Kasumi-1 (cell line): Measurements from ENCODE around the gene ARL16.

Experiments
- DNase-seq, 2 experiments: peaks; one replicate each; lab custom pipeline; 2025; lab: John Stamatoyannopoulos, UW

Gene ARL16, protein sequence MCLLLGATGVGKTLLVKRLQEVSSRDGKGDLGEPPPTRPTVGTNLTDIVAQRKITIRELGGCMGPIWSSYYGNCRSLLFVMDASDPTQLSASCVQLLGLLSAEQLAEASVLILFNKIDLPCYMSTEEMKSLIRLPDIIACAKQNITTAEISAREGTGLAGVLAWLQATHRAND

GRCh38 chr17:81683584-81684441 lies at the start of gene ARL16, which contains the start of gene HGS:
ARL16 (minus strand) TSS chr17:81683797; CDS start chr17:81683753, 44 bp downstream.
HGS (plus strand) TSS chr17:81684011; CDS start chr17:81684067, 56 bp downstream.
- DNase-seq, result peak; percentile 99

DNA sequence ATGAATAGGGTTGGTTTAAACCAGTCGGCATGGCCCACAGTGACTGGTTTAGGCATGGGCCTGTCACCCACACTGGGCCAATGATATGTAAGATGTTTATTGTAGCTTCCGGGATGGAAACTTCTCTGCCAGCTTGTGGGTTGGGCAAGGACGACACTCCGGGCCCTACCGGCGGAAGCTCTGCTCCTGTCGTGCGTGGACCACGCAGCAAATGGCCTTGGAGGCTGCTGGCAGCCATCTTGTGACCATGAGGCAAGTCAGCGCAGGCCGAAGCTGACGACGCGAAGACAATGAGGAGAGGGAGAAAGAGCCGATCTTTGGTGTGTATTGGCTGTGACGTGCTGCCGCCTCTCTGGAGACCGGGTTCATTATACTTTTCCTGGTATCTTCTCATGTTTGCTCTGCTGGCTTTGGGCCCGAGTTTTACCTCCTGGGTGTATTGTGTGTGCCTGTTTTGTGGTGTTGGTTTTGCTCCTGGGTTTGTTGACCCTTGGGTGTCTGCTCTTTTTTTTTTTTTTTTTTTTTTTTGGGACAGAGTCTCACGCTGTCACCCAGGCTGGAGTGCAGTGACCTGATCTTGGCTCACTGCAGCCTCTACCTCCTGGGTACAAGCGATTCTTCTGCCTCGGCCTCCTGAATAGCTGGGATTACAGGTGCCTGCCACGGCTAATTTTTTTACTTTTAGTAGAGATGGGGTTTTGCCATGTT lies 43.9 kb upstream of the ARL16 start:
- no peak for DNase-seq

- DNase-seq, result no peak
Measured at GRCh38 chr17:81726004-81726403, 42.4 kb upstream of the ARL16 start.

DNA sequence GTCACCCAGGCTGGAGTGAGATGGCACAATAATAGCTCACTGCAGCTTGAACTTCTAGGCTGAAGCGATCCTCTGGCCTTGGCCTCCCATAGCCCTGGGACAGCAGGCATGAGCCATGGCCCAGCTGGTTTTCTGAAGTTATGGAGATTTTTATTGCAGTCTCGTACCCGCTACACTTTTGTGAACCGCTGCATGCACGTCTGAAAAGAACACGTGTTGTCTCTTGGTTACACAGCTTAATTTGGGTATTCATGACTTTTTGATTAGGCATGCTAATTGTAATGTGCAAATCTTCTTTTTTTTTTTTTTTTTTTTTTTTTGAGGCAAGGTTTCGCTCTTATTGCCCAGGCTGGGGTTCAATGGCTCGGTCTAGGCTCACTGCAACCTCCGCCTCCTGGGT lies 41.8 kb upstream of the ARL16 start:
- no peak for DNase-seq

- DNase-seq, result peak in 1 of 2 experiments; percentile 17
Measured at GRCh38 chr17:81723651-81724209, 40.1 kb upstream of the ARL16 start.

GRCh38 chr17:81722184-81723120 lies 38.9 kb upstream of the ARL16 start:
- DNase-seq, result no peak

DNA sequence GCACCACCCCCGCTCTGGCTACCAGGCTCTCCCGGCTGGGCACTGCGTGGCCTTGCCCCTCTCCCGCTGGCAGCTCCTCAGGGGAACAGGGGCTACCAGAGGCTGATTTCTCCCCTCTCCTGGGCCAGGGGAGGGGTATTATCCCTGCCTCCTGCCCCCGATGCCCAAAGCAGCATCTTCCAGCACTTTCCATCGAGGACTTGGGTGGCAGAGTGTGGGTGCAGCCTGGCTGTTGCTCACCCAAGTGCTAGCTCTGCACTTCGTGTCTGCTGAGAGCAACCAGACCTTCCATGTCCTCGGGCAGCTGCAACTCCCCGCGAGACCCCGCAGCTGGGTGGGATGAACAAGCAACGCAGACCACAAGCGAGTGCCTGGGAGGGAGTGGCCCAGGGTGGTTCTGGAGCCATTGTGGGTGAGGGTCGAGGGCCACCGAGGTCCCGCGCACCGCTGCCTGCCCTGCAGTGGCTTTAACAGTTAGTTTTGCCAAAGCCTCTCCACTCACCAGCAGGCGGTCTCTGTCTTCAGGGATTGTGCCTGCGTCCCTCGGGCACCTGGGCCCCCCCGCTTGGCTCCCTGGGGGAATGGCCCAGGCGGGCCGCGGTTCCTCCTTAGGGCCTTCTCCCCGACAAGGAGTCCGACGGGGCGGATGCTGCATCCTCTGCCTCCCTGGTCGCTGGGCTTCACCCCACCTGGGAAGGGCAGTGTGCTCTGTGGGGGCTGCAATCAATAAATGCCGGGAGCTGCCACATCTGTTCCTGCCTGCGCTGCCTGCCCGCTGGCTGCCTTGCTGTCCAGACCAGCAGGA lies 36.9 kb upstream of the ARL16 start:
- DNase-seq, result no peak

GRCh38 chr17:81719410-81720266 lies 36.0 kb upstream of the ARL16 start:
- DNase-seq, result no peak

DNA sequence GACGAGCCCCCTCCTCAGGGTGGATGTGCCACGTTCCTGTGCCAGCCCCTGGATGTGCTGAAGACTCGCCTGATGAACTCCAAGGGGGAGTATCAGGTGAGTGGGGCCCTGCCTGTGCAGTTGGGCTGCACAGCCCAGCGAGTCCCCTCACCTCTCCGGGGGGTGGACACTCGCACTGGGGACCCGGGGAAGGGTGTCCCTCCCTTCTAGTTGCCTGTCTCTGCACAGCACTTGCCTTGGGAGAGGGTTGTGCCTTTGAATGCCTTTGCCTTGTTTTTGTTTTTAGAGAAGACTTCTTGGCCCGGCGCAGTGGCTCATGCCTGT lies 34.1 kb upstream of the ARL16 start:
- no peak for DNase-seq

DNA sequence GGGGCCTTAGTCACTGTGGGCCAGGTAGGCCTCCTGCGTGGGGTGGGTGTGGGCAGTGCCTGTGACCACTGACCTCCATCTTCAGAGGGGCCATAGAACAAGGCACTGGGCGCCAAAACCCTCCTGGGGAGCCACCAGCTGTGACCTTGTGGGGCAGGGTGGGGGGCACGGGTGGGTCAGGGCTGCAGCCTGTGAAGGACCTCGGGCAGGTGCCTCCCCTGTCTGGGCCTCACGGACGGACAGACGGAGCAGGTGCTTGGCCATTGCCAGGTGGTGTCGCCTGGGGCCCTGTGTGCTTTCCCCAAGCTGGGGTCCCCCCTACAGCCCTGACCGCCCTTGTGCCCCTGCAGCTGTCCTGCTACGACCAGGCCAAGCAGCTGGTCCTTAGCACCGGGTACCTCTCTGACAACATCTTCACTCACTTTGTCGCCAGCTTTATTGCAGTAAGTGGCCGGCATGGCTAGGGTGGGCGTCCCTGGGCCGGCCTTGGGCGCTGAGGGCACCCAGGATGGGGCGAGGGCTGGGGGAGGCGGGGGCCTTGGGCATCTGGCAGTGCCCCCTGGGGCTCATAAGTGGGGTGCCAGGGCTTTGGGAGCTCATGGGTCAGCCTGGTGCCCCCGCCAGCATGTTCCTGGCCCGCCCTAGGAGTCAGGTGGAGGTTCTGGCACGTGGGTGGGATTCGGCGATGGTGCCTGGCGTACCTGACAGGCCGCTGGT lies 33.6 kb upstream of the ARL16 start:
- no peak for DNase-seq

DNA sequence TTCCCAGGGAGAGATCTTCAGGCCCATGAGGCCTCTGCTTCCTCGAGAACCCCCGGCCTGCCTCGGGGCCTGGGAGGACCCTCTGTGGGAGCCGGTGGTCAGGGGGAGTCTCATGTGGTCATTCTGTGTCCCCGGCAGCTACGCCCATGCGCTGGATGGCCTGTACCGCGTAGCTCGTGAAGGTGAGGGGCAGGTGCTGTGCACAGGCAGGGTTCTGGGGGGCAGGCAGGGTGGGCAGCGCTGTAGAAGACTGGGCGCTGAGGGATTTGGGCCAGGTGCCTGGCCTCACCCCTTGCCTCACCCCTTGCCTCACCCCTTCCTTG lies 33.0 kb upstream of the ARL16 start:
- DNase-seq, result no peak

DNA sequence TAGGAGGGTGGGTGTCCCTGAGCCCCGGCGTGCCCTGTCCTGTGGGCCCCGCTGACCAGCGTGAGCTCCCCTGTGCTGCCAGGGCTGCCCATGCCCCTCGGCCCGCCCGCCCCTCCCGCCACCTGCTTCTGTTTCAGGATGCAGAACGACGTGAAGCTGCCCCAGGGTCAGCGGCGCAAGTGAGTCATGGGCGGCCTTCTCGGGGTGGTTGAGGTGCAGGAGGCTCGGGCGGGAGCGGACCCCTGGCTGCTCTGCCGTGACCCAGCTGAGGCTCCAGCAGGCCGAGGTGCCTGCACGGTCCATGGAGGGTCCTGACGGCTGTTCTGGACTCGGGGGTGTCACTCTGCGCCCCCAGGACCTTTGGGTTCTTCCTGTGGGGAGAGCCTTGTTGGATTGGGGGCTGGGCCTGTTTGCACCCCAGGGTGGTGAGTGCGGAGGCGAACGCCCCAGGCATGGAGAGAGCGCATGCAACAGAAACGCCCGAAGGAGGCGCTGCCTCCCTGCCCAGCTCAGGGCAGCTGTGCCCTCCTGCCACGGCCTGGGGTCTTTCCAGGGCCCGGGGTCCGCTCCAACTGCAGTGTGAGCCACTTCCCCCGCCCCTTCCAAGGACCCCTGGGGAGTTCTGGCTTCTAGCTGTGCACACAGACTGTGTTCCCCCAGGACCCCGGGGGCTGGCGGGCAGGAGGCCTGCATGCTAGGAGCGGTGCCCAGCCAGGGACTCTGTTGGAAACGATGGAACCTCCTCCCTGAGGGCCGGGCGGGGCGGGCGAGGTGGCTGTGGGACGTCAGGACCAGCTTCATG lies 32.5 kb upstream of the ARL16 start:
- DNase-seq, result no peak

- DNase-seq, result no peak
Measured at GRCh38 chr17:81715107-81715871, 31.7 kb upstream of the ARL16 start.

DNA sequence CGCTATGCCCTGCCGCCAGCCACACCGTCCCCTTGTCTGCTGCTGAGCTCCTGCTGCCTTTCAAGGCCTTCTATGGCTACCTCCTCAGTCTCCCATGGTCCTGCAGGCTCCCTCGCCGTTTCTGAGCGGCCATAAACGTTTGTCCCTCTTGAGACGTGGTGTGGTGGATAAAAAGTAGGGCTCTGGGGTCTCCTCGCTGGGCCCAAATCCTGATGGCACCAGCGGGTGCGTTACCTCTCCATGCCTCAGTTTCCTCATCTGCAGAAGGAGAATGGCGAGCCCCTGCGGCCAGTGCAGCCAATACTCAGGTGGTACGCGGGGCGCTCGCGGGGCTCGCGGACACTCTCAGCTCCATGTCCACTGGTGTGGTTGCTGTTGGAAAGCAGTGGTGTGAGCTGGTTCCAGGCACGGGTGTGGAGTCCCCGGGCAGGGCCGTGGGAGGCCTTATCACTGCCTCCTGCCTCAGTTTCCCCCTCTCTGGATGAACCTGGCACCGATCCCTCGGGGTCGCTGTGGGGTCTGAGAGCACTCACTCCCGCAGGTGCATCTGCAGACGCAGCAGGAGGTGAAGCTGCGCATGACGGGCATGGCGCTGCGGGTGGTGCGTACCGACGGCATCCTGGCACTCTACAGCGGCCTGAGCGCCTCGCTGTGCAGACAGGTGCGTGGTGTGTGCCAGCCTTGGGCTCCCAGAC lies 31.0 kb upstream of the ARL16 start:
- DNase-seq, result no peak

DNA sequence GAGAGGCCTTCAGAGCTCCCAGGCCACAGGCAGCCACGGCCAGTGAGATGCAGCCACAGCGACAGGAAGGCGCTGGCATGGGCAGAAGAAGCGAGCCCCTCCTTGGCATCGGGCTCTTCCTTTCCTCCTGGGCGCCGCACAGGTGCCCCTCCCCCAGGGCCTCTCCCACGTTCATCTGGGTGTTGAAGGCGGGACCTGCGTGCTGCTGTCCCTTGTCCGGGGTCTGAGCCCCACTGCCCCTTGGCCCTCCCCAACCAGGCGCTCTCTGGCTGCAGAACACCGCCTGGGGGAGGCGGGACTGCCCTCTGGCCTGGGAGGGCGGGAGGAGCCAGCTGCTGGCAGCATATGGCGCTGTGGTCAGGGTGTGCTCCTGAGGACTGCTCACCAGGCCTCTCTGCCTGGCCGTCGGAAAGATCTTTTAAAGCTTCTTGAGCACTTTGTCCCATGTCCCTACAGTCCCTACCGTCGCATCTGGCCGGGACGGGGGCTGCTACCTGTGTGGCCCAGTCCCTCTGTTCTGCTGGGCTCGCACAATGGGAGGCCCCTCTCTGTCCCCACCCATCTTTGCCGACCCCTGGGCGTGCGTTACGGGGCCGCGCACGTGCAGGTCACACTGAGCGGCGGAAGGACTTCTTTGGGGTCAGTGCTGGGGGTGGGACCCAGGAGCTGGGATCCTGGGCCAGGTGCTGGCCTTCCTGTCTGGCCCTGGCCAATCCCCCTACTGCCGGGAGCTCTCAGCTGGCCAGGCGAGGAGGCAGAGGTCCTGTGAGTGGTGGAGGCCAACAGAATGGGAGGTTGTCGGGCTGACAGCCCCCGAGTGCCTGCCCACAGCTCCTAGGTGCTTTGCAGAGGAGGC lies 30.2 kb upstream of the ARL16 start:
- no peak for DNase-seq

DNA sequence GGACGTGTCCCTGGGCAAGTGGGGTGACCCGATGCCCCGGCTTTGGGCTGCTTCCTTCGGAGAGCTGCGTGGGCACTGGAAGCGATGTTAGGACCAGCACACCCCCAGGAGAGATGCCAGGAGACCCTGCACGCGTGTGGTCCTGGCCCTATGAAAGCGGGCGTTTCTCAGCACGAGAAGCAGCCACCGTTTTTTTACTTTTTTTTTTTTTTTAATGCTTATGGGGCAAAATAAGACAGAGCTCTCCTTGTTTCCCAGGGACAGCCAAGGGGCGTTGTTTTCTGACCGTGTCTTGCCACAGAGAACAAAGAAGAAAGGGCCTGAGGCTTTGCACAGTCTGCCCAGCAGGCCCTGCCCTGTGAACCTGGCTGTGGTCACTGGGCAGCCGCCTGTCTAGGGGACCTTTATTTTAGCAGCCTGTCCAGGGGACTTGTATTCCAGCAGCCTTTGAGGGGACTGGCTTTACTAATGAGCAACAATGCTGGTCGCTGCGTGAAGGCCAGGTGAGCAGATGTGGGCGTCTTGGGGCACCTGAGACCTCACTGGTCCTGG lies 29.5 kb upstream of the ARL16 start:
- DNase-seq, result no peak
